Measurements from ENCODE around the gene ASAH2. TPM values are rescaled to one million over a fixed set of nuclear protein-coding genes. Genes with fewer than 3 reads are reported as not detected.

The ASAH2 gene
- total and polyA plus RNA-seq, 2 of the 8 experiments (the other 6 are each of a cell fraction or from before 2014, with no cell fraction given) = 1.2 to 3.1 TPM

GRCh38 chr10:50242777-50243176 is 8.5 kb downstream of the ASAH2 start:
- CTCF ChIA-PET (ENCODE audit: partially characterized antibody) = interaction anchor here (0.8 to 2.0 kb wide), 2 partner anchors 18 to 19 kb away, joined by 3 to 4 read pairs; no protein-coding TSS in a partner anchor
- H2BK15ac ChIP-seq (ENCODE audit: low read length) = no peak overlapping the region
- H2BK120ac ChIP-seq (replicated peaks; ENCODE audit: low read depth, low read length) = no peak overlapping the region
- no peak overlapping the region for H3K18ac ChIP-seq (ENCODE audit: extremely low read depth, low read length)
- H4K8ac ChIP-seq (ENCODE audit: extremely low read depth, insufficient read depth, low read length) = no peak overlapping the region
- no peak overlapping the region for H3K27ac ChIP-seq (ENCODE audit: low read depth, low read length)
- WGBS, 2 experiments (ENCODE audit: extremely low coverage in 1 of 2, insufficient coverage in 1 of 2, insufficient read length in 1 of 2, insufficient replicate concordance in 2 of 2, low coverage in 1 of 2, low lambda C conversion rate in 2 of 2, missing lambda C conversion rate in 1 of 2) = 98% methylated on average over 4 of the region's 4 CpGs; no CpG with 5 or more reads in 1 of the 2 experiments
- H3K79me1 ChIP-seq (ENCODE audit: low read depth, low read length) = no peaks in the 10 kb centered on the region
- no peak overlapping the region for H3K9ac ChIP-seq (replicated peaks in 1 of 4; ENCODE audit: extremely low read depth in 1 of 4, low read depth in 3 of 4, low read length in 3 of 4)
- no peak overlapping the region for H2AFZ ChIP-seq (ENCODE audit: low read length)
- H3K4ac ChIP-seq (replicated peaks; ENCODE audit: insufficient read length, low read depth, low read length) = no peak overlapping the region
- H3K36me3 ChIP-seq (ENCODE audit: control insufficient read depth in 2 of 4, insufficient read depth in 4 of 4, low read length in 3 of 4) = no peaks in the 10 kb centered on the region
- no peaks in the 10 kb centered on the region for H3K4me1 ChIP-seq (replicated peaks in 1 of 4; ENCODE audit: control insufficient read depth in 3 of 4, insufficient read depth in 4 of 4, low read length in 3 of 4)
- no peak overlapping the region for H3K14ac ChIP-seq (ENCODE audit: insufficient read length)
- H2BK12ac ChIP-seq (ENCODE audit: low read depth, low read length) = no peak overlapping the region
- no peaks in the 10 kb centered on the region for H4K20me1 ChIP-seq (replicated peaks in 1 of 2; ENCODE audit: control insufficient read depth in 1 of 2, insufficient read depth in 2 of 2, low read length in 2 of 2)
- no peak for FAIRE-seq
- no peak overlapping the region for H2BK20ac ChIP-seq (ENCODE audit: low read length)
- no peak overlapping the region for H2BK5ac ChIP-seq (ENCODE audit: low read depth, low read length)
- no peak overlapping the region for H3K56ac ChIP-seq (replicated peaks; ENCODE audit: insufficient read length, low read depth, low read length)
- no peak for DNase-seq (ENCODE audit: low read depth in 1 of 2, low spot score in 2 of 2)
- H3K79me2 ChIP-seq (ENCODE audit: control insufficient read depth in 1 of 2, insufficient read depth in 2 of 2, low read length in 2 of 2) = no peaks in the 10 kb centered on the region
- no peaks in the 10 kb centered on the region for H3K9me3 ChIP-seq (ENCODE audit: insufficient read depth in 2 of 2, low read depth in 1 of 2, low read length in 1 of 2)
- H3K23ac ChIP-seq (ENCODE audit: insufficient read length) = no peak overlapping the region
- POLR2A ChIA-PET (ENCODE audit: partially characterized antibody) = no interaction called here
- no peak overlapping the region for H4K5ac ChIP-seq (ENCODE audit: insufficient read length, low read depth, low read length)
- H3K27me3 ChIP-seq (replicated peaks in 1 of 4; ENCODE audit: control insufficient read depth in 3 of 4, extremely low read depth in 1 of 4, insufficient read depth in 3 of 4, low read length in 3 of 4) = no peaks in the 10 kb centered on the region
- H3K4me3 ChIP-seq (ENCODE audit: extremely low read depth in 1 of 4, insufficient read depth in 2 of 4, low read depth in 3 of 4, low read length in 4 of 4) = no peak overlapping the region
- no peaks in the 10 kb centered on the region for H3K23me2 ChIP-seq (ENCODE audit: low read depth, low read length)
- no peak overlapping the region for H3K4me2 ChIP-seq (ENCODE audit: insufficient read depth in 1 of 2, low read depth in 2 of 2, low read length in 2 of 2)
- H4K91ac ChIP-seq (replicated peaks; ENCODE audit: insufficient read length, low read length) = no peak overlapping the region
- no peak overlapping the region for H2AK5ac ChIP-seq (ENCODE audit: low read depth, low read length)
- TF ChIP-seq NANOG (IDR thresholded peaks at IDR 0.05; ENCODE audit: insufficient read depth, low read depth, low read length, poor library complexity, severe bottlenecking) (no peak), TBP (IDR thresholded peaks at IDR 0.05; ENCODE audit: low read depth, low read length) (no peak), CTBP2 (IDR thresholded peaks at IDR 0.05; ENCODE audit: borderline replicate concordance, insufficient read depth, insufficient read length, low read length) (no peak), RAD21 (IDR thresholded peaks at IDR 0.05 in 1 of 2, conservative IDR thresholded peaks at IDR 0.05 in 1 of 2; ENCODE audit: low read depth in 2 of 2, low read length in 2 of 2) (no peak), MAFK (IDR thresholded peaks at IDR 0.05; ENCODE audit: low read depth, low read length) (no peak), RBBP5 (IDR thresholded peaks at IDR 0.05; ENCODE audit: borderline replicate concordance, low read depth, low read length) (no peak), GABPA (IDR thresholded peaks at IDR 0.05; ENCODE audit: borderline replicate concordance, insufficient read depth, low read length) (no peak), SRF (IDR thresholded peaks at IDR 0.05; ENCODE audit: low read depth, low read length) (no peak), POU5F1 (IDR thresholded peaks at IDR 0.05; ENCODE audit: low read depth, low read length) (no peak), FOSL1 (IDR thresholded peaks at IDR 0.05; ENCODE audit: insufficient read depth, low read depth, low read length) (no peak), TEAD4 (IDR thresholded peaks at IDR 0.05; ENCODE audit: low read depth, low read length) (no peak), SP4 (IDR thresholded peaks at IDR 0.05; ENCODE audit: low read length) (no peak), POLR2A (IDR thresholded peaks at IDR 0.05; ENCODE audit: control extremely low read depth in 1 of 2, low read depth in 2 of 2, low read length in 2 of 2) (no peak)
